Activated CD4-positive, alpha-beta T cell treated with anti-CD3 and anti-CD28 coated beads, Interleukin-2, amount 50 U/mL, for 16 hours (primary cell): ENCODE results near the gene XRCC1.
"Not testable (repeated sequence)": the region's sequence is repeated elsewhere in the genome, so short reads cannot be mapped to it uniquely, and the experiment has no call there.

Experiments
- DNase-seq: peaks from one replicate; pipeline ENCODE4 v3.0.0-alpha.2; 2020

Gene XRCC1

GRCh38 chr19:43575156-43575950, at the start of gene XRCC1, which contains the start of gene PINLYP:
Gene XRCC1 (minus strand): TSS chr19:43575527. CDS start chr19:43575458, 69 bp downstream.
Gene PINLYP (plus strand): TSS chr19:43575801. CDS start chr19:43577192, 1,391 bp downstream.
- DNase-seq: peak; percentile 98

GRCh38 chr19:43624933-43625332, 49.6 kb upstream of the XRCC1 start:
- DNase-seq: peak; percentile 89

GRCh38 chr19:43623889-43624670, 48.8 kb upstream of the XRCC1 start:
- peak; percentile 21 for DNase-seq

GRCh38 chr19:43622956-43623355, 47.6 kb upstream of the XRCC1 start:
- DNase-seq: no peak

GRCh38 chr19:43622070-43622469, 46.7 kb upstream of the XRCC1 start:
- DNase-seq: no peak

- no peak for DNase-seq
These were observed 45.0 kb upstream of the XRCC1 start for GRCh38 chr19:43620061-43621001.

GRCh38 chr19:43619262-43620060, 44.1 kb upstream of the XRCC1 start, which contains the start of gene ZNF428:
Gene ZNF428 (minus strand): TSS chr19:43619629. CDS start chr19:43614304, 5,325 bp downstream.
- DNase-seq: peak; percentile 92

- peak; percentile 66 for DNase-seq
These were observed 43.6 kb upstream of the XRCC1 start for GRCh38 chr19:43618921-43619261.

GRCh38 chr19:43616954-43617353, 41.6 kb upstream of the XRCC1 start:
- DNase-seq: no peak

- no peak for DNase-seq
These were observed 41.0 kb upstream of the XRCC1 start for GRCh38 chr19:43616306-43616705.

- no peak for DNase-seq
These were observed 37.0 kb upstream of the XRCC1 start for GRCh38 chr19:43612374-43612773.

GRCh38 chr19:43611788-43612187, 36.5 kb upstream of the XRCC1 start, which contains the start of gene SRRM5:
Gene SRRM5 (plus strand): TSS chr19:43612088. CDS start chr19:43612122, 34 bp downstream.
- no peak for DNase-seq

- DNase-seq: no peak
These were observed 35.2 kb upstream of the XRCC1 start for GRCh38 chr19:43610493-43610892.

GRCh38 chr19:43609872-43610271, 34.5 kb upstream of the XRCC1 start:
- DNase-seq: no peak

GRCh38 chr19:43607238-43608205, 32.2 kb upstream of the XRCC1 start:
- DNase-seq: no peak

- DNase-seq: no peak
These were observed 31.4 kb upstream of the XRCC1 start for GRCh38 chr19:43606569-43607229.

- no peak for DNase-seq
These were observed 30.7 kb upstream of the XRCC1 start for GRCh38 chr19:43605875-43606568.

- DNase-seq: not testable (repeated sequence)
These were observed 25.0 kb upstream of the XRCC1 start for GRCh38 chr19:43600326-43600725.

- DNase-seq: no peak
These were observed 24.4 kb upstream of the XRCC1 start for GRCh38 chr19:43599635-43600295.
